ENCODE measurements around the gene CHD5.

DNA sequence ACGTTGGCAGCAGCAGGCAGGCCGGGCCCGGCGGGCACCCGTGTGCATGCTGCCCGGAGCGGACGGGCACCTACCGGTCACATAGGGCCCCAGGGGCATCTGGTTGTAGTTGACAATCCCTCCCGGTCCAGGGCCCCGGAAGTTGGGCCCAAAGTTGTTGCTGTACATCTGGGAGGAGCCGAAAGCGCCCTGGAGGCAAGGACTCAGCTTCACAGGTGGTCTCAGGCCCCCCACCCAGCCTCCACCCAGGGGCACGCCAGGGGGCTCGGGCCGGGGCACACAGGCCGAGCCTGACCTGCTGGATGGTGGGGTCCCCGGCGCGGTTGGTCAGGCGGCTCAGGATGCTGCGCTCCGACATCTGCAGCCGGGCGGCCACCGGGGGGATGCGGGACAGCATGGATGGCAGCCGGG lies 73.8 kb downstream of the CHD5 start:
- TF ChIP-seq EZH2phosphoT487 (IDR thresholded peaks at IDR 0.05; ENCODE audit: insufficient read depth, low read depth) = no peak
- TF ChIP-seq EZH2 (IDR thresholded peaks at IDR 0.05; ENCODE audit: insufficient read depth, poor library complexity, severe bottlenecking) = no peak

All from GM23248 (cell line).